Trophoblast cell (in vitro differentiated cells and primary cell): ENCODE data around the gene BTG4.
A peak's percentile ranks its signal among the peaks of the same experiment; 100 is the strongest.

ENCODE experiments used
- DNase-seq, 2 donors: peaks; one replicate each; pipeline ENCODE4 v3.0.0-alpha.2; 2016
- H2AFZ ChIP-seq: 2 replicates; pipeline ENCODE4 v1.6.1; 2013; ENCODE audit warnings: low read length, moderate library complexity, mild to moderate bottlenecking; ENCODE audit not compliant: insufficient read depth, poor library complexity
- H2AK5ac ChIP-seq: 2 replicates; pipeline ENCODE4 v1.6.1; 2013; ENCODE audit warnings: mild to moderate bottlenecking, low read length
- H2BK120ac ChIP-seq: 2 replicates; pipeline ENCODE4 v1.6.1; 2013; ENCODE audit warnings: low read length, mild to moderate bottlenecking, moderate library complexity; ENCODE audit not compliant: insufficient read depth, poor library complexity
- H2BK12ac ChIP-seq: 2 replicates; pipeline ENCODE4 v1.6.1; 2013; ENCODE audit warnings: mild to moderate bottlenecking, low read length, moderate library complexity
- H2BK5ac ChIP-seq: 2 replicates; pipeline ENCODE4 v1.6.1; 2013; ENCODE audit warnings: low read length, low read depth, moderate library complexity, mild to moderate bottlenecking; ENCODE audit not compliant: poor library complexity
- H3K14ac ChIP-seq: 2 replicates; pipeline ENCODE4 v1.6.1; 2013; ENCODE audit warnings: mild to moderate bottlenecking, low read length
- H3K18ac ChIP-seq: 2 replicates; pipeline ENCODE4 v1.6.1; 2013; ENCODE audit warnings: mild to moderate bottlenecking, low read length
- H3K23ac ChIP-seq: 2 replicates; pipeline ENCODE4 v1.6.1; 2013; ENCODE audit warnings: low read length
- H3K27ac ChIP-seq: 2 replicates; pipeline ENCODE4 v1.5.1; 2013; ENCODE audit warnings: low read depth, mild to moderate bottlenecking, inconsistent platforms, low read length, moderate library complexity
- H3K27me3 ChIP-seq: 2 replicates; pipeline ENCODE4 v1.6.1; 2013; ENCODE audit warnings: inconsistent platforms, mild to moderate bottlenecking, low read length, moderate library complexity; ENCODE audit not compliant: insufficient read depth
- H3K36me3 ChIP-seq, 2 experiments: 1 replicate in 1 of 2; 2 replicates in 1 of 2; pipeline ENCODE4 v1.6.1; 2013; ENCODE audit warnings: low read length in 2 of 2, mild to moderate bottlenecking in 2 of 2, moderate library complexity in 1 of 2; ENCODE audit not compliant: insufficient read depth in 2 of 2, control insufficient read depth in 1 of 2
- H3K4ac ChIP-seq: 2 replicates; pipeline ENCODE4 v1.6.1; 2013; ENCODE audit warnings: low read depth, mild to moderate bottlenecking, low read length, moderate library complexity
- H3K4me1 ChIP-seq, 2 experiments: 1 replicate in 1 of 2; 2 replicates in 1 of 2; pipeline ENCODE4 v1.6.1; 2013; ENCODE audit warnings: low read length in 2 of 2, mild to moderate bottlenecking in 2 of 2, moderate library complexity in 1 of 2; ENCODE audit not compliant: insufficient read depth in 2 of 2, control insufficient read depth in 1 of 2
- H3K4me2 ChIP-seq: 2 replicates; pipeline ENCODE4 v1.6.1; 2013; ENCODE audit warnings: inconsistent platforms, mild to moderate bottlenecking, low read length, moderate library complexity
- H3K4me3 ChIP-seq: 2 replicates; pipeline ENCODE4 v1.5.1; 2013; ENCODE audit warnings: mild to moderate bottlenecking, low read depth, low read length, inconsistent platforms
- H3K79me1 ChIP-seq: one replicate; pipeline ENCODE4 v1.6.1; 2013; ENCODE audit warnings: low read length
- H3K79me2 ChIP-seq: 2 replicates; pipeline ENCODE4 v1.6.1; 2013; ENCODE audit warnings: low read length, mild to moderate bottlenecking; ENCODE audit not compliant: control insufficient read depth, insufficient read depth, poor library complexity
- H3K9ac ChIP-seq: 2 replicates; pipeline ENCODE4 v1.6.1; 2013; ENCODE audit warnings: mild to moderate bottlenecking, low read length
- H3K9me3 ChIP-seq: 2 replicates; pipeline ENCODE4 v1.6.1; 2013; ENCODE audit warnings: low read depth, mild to moderate bottlenecking, control low read depth, inconsistent platforms, low read length; ENCODE audit not compliant: insufficient read depth
- H4K12ac ChIP-seq: 2 replicates; pipeline ENCODE4 v1.6.1; 2013; ENCODE audit warnings: low read depth, mild to moderate bottlenecking, low read length, moderate library complexity
- H4K8ac ChIP-seq: 2 replicates; pipeline ENCODE4 v1.6.1; 2013; ENCODE audit warnings: low read depth, mild to moderate bottlenecking, low read length, moderate library complexity
- H4K91ac ChIP-seq: one replicate; pipeline ENCODE4 v1.6.1; 2013; ENCODE audit warnings: low read depth, mild to moderate bottlenecking, low read length, moderate library complexity
- WGBS: extraction: QIAGEN DNeasy Blood & Tissue Kit; methylation state at CpG from one replicate; pipeline ENCODE4 v1.1.7; 2013; ENCODE audit warnings: missing lambda C conversion rate; ENCODE audit not compliant: insufficient read length, insufficient coverage; ENCODE audit errors: extremely low coverage; 5-methylcytosine and 5-hydroxymethylcytosine counted together

Gene BTG4

DNA sequence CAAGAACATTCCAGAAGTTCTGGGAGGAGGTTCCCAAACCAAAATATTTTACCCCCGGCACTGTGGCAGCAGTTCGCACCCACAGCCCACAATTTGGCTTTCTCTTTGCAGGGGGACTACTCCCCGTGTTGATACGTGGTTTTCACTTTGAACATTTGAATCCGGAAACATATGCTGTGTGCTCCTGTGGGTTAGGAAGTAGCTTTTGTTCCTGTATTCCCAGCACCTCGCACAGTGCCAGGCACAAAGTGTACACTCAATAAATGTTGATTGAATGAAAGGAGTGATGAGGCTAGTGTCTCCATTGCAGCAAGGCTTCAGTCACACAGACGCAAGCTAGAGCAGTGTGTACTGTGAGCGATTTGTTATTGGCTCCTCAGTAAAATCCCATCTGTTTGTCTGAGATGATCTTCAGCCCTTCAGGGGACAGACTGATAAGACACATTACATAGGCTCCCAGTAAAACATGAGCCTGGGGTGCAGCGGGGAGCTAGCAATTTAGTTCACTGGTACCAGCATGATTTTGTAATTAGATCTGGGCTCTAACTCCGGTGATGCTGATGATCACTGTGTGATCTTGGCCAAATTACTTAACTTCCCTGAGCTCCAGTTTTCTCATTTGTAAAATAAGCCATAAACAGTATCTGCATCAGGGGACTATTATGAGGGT lies 30.6 kb upstream of the BTG4 start:
- H3K4me2 ChIP-seq, result no peak overlapping the region

DNA sequence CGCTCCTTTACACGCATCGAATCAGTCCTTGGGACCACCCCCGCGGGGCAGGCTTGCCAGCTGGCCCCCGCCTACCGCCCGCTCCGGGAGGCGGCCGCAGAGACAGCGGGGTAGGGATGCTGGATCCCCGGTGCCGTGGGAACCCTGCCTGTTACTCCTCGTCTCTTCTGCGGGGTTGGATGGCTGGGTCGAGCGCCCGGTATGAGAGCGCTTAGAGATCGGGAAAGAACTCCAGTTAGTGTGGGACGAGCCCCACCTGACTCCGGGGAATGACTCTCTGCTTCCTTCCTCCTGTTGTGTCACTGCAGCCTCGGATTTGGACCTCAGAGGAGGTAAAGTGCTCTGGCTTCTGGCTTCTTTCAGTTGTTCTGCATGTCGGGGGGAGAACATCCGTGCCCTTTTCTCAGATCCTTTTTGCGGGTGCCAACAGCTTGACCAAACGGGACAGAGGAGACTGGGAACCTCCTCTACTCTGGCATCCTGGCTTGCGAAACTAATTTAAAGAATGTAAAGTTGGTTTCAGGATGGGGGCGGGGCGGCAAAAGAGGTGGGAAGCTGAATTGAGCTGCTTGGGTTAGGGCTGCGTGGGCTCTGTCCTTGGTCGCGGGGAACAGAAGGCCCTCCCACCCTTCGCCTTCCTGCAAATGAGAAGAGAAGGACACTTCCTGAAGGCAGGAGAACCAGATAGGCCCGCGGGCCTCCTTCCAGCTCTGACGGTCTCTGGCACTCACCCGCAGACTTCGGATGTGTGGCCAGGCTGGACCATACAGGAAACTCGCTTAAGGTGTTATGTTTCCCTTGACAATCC lies 29.3 kb upstream of the BTG4 start:
- Histone ChIP-seq H3K4me2 (peak overlapping the region; percentile 63), H2BK12ac (peak overlapping the region; percentile 75), H3K18ac (peak overlapping the region; percentile 73), H2AFZ (peak overlapping the region; percentile 84), H3K79me2 (peaks cover 8% of the 10 kb centered on the region), H3K79me1 (peaks cover 18% of the 10 kb centered on the region), H3K4ac (peak overlapping the region; percentile 49), H2BK120ac (peak overlapping the region; percentile 20), H3K9me3 (no peaks in the 10 kb centered on the region), H3K27me3 (no peaks in the 10 kb centered on the region), H3K27ac (peak overlapping the region; percentile 81), H3K4me3 (peak overlapping the region; percentile 88), H4K91ac (peak overlapping the region; percentile 88), H3K4me1 (peaks cover 12 to 14% of the 10 kb centered on the region in 2 experiments), H4K12ac (peak overlapping the region; percentile 16), H4K8ac (peak overlapping the region; percentile 83), H3K23ac (no peak overlapping the region), H3K9ac (peak overlapping the region; percentile 73), H2BK5ac (peak overlapping the region; percentile 79), H3K36me3 (peaks cover 13 to 26% of the 10 kb centered on the region in 2 experiments), H3K14ac (peak overlapping the region; percentile 77), H2AK5ac (peak overlapping the region; percentile 35)
- WGBS, result no CpG with 5 or more reads among the region's 41 CpGs
- peak; percentile 79 to 83 for DNase-seq

More for the DNA sequence above, 30.6 kb upstream of the BTG4 start:
- Histone ChIP-seq H2AK5ac (no peak overlapping the region), H2BK120ac (no peak overlapping the region), H3K27ac (no peak overlapping the region), H3K23ac (no peak overlapping the region), H2BK12ac (no peak overlapping the region), H3K4me3 (no peak overlapping the region), H3K36me3 (peaks cover 16 to 35% of the 10 kb centered on the region in 2 experiments), H3K9ac (peak overlapping the region; percentile 19), H2BK5ac (no peak overlapping the region), H3K14ac (no peak overlapping the region), H3K4me1 (peaks cover 12 to 14% of the 10 kb centered on the region in 2 experiments), H3K18ac (no peak overlapping the region), H3K79me2 (peaks cover 8% of the 10 kb centered on the region), H3K4ac (no peak overlapping the region), H3K9me3 (no peaks in the 10 kb centered on the region), H4K91ac (no peak overlapping the region), H4K12ac (no peak overlapping the region), H3K27me3 (no peaks in the 10 kb centered on the region), H3K79me1 (peaks cover 18% of the 10 kb centered on the region), H2AFZ (no peak overlapping the region), H4K8ac (no peak overlapping the region)
- DNase-seq, result no peak
- no CpG with 5 or more reads among the region's 10 CpGs for WGBS

GRCh38 chr11:111540937-111541253 lies 28.7 kb upstream of the BTG4 start:
- peak overlapping the region; percentile 35 for H2AK5ac ChIP-seq
- no peaks in the 10 kb centered on the region for H3K9me3 ChIP-seq
- peaks cover 11 to 22% of the 10 kb centered on the region in 2 experiments for H3K36me3 ChIP-seq
- peaks cover 8% of the 10 kb centered on the region for H3K79me2 ChIP-seq
- H4K12ac ChIP-seq, result peak overlapping the region; percentile 16
- H4K8ac ChIP-seq, result peak overlapping the region; percentile 83
- peak overlapping the region; percentile 63 for H3K4me2 ChIP-seq
- H3K4me3 ChIP-seq, result peak overlapping the region; percentile 88
- peak overlapping the region; percentile 79 for H2BK5ac ChIP-seq
- peak overlapping the region; percentile 49 for H3K4ac ChIP-seq
- peak in 1 of 2 donors; percentile 36 for DNase-seq
- H3K4me1 ChIP-seq, result peaks cover 12 to 14% of the 10 kb centered on the region in 2 experiments
- H2AFZ ChIP-seq, result peak overlapping the region; percentile 84
- H3K18ac ChIP-seq, result peak overlapping the region; percentile 73
- H3K14ac ChIP-seq, result peak overlapping the region; percentile 77
- H3K27me3 ChIP-seq, result no peaks in the 10 kb centered on the region
- peak overlapping the region; percentile 75 for H2BK12ac ChIP-seq
- H2BK120ac ChIP-seq, result peak overlapping the region; percentile 20
- WGBS, result no CpG with 5 or more reads among the region's 22 CpGs
- H4K91ac ChIP-seq, result peak overlapping the region; percentile 88
- no peak overlapping the region for H3K23ac ChIP-seq
- H3K79me1 ChIP-seq, result peaks cover 18% of the 10 kb centered on the region
- peak overlapping the region; percentile 81 for H3K27ac ChIP-seq
- H3K9ac ChIP-seq, result peak overlapping the region; percentile 73

DNA sequence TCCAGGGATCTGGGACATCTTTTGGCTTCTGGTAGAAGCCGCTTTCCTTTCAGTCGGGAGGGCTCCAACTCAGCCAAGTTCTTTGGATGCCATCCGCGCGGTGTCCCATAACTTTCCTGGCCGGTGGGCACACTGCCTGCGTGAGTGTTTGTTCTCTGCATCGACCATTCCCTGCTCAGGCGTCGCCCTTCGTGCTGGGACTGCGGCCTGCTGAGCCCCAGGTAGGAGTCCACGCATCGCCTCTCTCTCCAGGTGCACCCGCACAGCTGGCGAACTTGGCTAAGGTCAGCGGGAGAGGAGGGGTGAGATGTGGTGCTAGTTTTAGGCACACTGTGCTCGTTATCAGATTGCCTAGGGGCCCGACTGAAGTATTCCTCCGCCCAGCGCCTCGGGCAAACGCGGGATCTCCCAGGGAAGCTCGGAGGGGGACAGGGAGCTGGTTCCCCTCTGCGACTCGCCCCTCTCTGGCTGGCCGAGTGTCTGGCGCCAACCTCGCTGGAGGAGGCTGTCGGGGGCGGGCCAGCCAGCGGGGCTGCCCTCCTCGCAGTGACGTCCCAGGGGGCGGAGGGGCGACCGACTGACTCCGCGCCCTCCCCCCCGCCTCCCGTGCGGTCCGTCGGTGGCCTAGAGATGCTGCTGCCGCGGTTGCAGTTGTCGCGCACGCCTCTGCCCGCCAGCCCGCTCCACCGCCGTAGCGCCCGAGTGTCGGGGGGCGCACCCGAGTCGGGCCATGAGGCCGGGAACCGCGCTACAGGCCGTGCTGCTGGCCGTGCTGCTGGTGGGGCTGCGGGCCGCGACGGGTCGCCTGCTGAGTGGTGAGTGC lies 28.1 kb upstream of the BTG4 start, which contains the start of gene LAYN:
Gene LAYN (plus strand): TSS at position 607 of the 823 bp plus-strand sequence. CDS start 124 bp downstream, at position 731.
- Histone ChIP-seq H3K9ac (peak within 1 kb of the TSS; percentile 73), H2AFZ (peak within 1 kb of the TSS; percentile 84), H3K4ac (peak within 1 kb of the TSS; percentile 49), H3K9me3 (no peaks in the 10 kb centered on the region), H3K79me1 (peaks cover 18% of the 10 kb centered on the region), H4K8ac (peak within 1 kb of the TSS; percentile 83), H2AK5ac (peak within 1 kb of the TSS; percentile 35), H3K23ac (no peak within 1 kb of the TSS), H3K27ac (peak within 1 kb of the TSS; percentile 81), H4K12ac (peak within 1 kb of the TSS; percentile 17), H3K79me2 (peaks cover 8% of the 10 kb centered on the region), H3K27me3 (no peaks in the 10 kb centered on the region), H3K4me2 (peak within 1 kb of the TSS; percentile 63), H2BK12ac (peak within 1 kb of the TSS; percentile 75), H2BK5ac (peak within 1 kb of the TSS; percentile 79), H3K4me1 (peaks cover 12 to 14% of the 10 kb centered on the region in 2 experiments), H2BK120ac (peak within 1 kb of the TSS; percentile 57), H3K14ac (peak within 1 kb of the TSS; percentile 77), H3K4me3 (peak within 1 kb of the TSS; percentile 88), H3K18ac (peak within 1 kb of the TSS; percentile 73), H4K91ac (peak within 1 kb of the TSS; percentile 88), H3K36me3 (peaks cover 11 to 16% of the 10 kb centered on the region in 2 experiments)
- DNase-seq, result peak; percentile 86 to 94
- no CpG with 5 or more reads among the region's 70 CpGs for WGBS
